Stimulated activated CD8-positive, alpha-beta memory T cell treated with anti-CD3 and anti-CD28 coated beads, Interleukin-12 subunit alpha, Interleukin-12 subunit beta, amount 100 ng/mL, for 1 hour (primary cell): ENCODE results near the gene MAMDC2.

Source experiments
- DNase-seq: peaks from one replicate; pipeline ENCODE4 v3.0.0-alpha.2; 2020; ENCODE audit warnings: low read depth

MAMDC2 gene

DNA sequence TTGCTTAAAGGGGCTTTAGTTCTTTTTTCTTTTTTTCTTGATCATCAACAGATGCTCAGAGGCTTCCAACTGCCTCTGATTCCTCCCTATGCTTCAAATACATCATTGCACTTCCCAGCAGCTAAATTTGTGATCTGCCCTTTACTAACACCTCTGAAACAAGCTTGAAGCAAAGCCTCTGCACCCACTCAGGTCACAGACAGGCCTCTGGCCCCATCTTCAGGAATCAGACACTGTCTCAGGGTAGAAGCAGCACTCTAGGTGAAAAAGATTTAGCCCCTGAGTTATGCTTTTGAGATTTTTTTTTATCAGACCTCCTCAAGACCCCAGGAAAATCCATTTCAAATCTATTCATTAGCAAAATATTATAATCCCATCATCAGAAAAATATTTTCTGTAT, 91.5 kb downstream of the MAMDC2 start:
- DNase-seq = no peak

DNA sequence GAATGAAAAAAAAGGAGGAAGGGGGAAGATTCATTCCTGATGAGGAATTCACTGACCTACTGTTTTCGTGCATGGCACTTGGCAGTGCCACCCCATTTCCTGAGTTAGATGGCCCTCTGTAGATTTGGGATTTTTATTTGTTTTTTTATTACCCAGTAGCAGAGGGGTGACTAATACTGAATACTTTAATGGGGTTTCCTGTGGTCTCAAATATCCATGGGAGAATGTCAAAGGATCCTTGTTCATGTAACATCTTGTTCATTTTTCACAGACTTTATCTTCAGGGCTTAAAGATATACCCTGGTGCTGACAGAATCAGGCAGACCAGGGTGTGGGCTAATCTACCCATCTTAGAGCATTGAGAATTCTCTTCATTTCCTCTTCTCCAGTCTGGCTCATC, 93.0 kb downstream of the MAMDC2 start:
- no peak for DNase-seq

DNA sequence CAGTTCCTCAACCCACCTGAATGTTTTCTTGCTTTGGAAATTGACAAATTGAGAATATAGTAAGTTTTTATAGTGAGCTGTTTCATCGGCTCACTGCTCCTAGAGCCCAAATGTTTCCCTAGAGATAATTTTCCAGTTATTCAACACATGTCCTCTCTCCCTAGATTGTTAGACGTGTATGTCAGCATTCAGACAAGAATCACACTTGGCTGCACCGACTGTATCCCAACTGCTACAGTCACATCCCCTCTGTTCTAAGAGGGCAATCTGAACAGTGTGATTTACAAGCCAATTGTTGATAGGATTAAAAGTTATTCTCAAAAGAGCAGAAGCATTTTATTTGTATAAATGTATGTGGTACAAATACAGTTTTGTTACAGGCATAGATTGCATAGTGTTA, 93.9 kb downstream of the MAMDC2 start:
- no peak for DNase-seq

DNA sequence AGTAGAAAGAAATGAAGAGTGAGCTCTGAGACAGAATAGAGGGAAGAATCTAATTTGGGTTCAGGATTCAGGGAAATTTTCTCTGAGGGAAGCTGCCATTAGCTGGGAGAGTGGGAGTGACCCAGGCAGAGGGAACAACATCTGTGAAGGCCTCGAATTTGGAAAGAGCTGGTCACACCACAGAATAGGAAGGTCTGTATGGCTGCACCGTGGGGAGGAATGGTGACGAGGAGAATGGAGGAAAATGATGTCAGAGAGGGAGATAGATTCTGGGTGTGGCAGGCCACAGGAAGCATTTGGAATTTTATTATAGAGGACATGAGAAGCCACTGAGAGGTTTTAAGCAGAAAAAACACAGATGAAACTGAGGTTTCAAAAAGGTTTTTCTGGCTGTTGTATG, 98.5 kb downstream of the MAMDC2 start:
- no peak for DNase-seq

DNA sequence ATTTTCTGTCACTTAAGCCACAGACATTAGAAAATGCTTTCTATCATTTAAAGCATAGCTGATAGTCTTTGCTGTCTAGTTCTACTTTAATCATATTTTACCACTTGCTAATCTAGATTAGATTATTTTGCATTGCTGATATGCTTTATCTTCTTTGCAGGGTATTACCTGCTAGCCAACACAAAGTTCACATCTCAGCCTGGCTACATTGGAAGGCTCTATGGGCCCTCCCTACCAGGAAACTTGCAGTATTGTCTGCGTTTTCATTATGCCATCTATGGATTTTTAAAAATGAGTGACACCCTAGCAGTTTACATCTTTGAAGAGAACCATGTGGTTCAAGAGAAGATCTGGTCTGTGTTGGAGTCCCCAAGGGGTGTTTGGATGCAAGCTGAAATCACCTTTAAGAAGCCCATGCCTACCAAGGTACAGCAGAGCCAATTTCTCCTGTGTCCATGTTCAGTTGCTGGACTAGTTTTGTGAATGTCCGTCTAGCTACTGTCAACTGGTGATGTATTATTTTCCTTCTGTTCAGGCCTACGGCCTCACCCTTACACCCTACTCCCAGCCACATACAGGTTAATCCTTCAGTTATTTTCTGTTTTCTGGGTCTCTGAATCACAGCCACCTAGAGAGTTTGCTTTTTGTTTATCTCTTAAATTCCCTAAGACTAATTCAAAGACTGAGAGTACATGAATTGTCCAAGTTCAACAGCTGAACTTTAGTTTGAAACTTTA, 99.9 kb downstream of the MAMDC2 start:
- no peak for DNase-seq

DNA sequence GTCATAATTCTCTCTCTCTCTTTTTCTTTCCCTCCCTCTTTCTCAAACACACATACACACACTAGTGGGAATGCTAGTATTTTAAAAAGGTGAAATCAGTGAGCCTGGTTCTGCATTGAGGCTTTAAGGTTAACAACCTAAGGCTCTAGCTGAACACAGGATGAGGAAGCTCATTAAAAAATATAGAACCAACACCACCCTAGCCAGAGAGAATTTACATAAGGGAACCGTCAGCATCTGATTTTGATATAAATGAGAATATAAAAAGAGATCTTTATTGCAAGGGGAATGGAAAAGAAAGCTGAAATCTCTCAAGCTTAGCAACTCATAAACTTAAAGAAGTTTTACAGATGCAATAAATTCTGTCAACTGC, 100.5 kb downstream of the MAMDC2 start:
- DNase-seq = no peak

DNA sequence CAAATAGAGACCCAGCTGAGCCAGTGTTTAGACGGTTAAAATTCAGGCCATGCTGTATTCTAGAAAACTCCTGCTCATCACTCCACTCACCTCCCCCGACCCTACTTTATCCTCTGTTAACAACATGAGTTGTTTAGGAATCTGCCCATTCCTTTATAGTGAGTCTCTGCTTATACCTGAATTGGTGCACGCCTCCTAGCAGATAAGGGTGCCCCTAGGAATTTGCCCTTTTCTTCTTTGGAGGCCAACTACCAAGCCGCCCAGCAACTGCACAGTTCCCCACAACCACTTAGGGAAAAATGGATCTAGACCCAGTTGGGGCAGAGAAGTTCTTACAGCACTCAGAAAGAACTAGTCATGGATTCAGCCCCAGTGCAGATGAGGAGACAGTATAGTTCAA, 102.3 kb downstream of the MAMDC2 start:
- no peak for DNase-seq

DNA sequence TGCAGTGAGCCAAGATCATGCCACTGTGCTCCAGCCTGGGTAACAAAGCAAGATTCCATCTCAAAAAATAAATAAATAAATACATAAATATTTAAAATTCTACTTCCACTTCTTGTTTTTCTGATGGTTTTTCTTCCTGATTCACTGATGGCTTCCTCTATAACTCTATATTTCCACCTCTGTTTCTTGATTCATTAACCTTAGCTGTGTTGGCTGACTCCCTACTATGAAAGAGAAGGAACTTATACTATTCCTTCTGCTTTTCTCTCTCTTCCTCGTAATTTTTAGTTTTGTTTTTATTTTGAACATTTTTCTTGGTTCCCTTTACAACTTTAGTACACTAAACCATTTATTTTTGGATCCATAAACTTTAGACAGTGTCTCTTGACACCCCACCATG, 103.5 kb downstream of the MAMDC2 start:
- no peak for DNase-seq

DNA sequence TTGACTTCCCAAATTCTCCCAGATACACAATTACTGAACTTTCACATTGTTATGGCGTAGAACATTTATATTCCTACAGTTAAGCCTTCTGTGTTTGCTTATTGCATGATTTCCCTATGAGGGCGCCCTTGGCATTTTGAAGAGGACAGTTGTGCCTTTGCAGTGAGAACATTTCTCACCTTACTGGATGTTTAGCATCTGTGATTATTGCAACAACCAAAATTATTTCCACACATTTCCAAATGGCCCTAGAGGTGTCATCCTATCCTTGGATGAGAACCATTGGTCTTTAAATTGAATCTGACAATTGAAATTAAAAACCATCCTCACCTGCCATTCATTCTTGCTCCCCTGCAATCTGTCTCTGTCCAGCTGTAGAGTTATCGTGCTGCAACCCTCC, 104.0 kb downstream of the MAMDC2 start:
- DNase-seq = no peak

DNA sequence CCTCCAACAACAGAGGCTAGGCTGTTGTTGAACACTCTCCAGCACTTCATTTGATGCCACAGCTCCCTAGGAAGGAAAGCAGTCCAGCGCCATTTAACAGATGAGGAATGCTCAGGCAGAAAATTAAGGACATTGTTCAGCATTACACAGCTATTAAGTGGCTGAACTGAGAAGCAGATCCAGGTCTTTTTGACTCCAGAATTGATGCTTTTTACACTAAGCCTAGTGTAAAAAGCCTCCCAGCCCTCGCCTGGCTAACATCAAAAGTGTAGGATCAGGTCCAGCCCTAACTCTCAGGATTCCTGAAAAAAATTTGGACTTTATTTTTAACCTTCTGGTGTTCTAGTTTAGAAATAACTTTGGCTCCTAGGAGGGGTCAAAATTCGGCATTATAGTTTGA, 108.7 kb downstream of the MAMDC2 start:
- no peak for DNase-seq

DNA sequence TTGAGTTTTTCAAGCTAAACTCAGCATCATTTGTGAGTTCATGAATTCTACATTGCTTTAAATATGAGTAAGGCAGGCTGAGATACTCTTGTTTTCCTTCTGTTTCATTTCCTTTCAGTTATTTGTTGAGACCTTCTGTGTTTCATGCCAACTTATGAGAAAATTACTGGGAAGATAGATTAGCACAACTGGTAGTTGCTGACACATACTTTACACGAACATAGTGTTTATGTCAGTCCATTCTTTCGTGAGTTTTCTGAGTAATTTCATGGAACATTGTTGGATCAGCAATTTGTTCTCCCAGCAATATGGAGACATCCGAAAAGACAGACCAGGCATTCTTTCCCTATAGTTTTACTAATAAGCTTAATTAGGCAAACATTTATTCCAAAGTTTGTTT, 113.1 kb downstream of the MAMDC2 start:
- no peak for DNase-seq

DNA sequence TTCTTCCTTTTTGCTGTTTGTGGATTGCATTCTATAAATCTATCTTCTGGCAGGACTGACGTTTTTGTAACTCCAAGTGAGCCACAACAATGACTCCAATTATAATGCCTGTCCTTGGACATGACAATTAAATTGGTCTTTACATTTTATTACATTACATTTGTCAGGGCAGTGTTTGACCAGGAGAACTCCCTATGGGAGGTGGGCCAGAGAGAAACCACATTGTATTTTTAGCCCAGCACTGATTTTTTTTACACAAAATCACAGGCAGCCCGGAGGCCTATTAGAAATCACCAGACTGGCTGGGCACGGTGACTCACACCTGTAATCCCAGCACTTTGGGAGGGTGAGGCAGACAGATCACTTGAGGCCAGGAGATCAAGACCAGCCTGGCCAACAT, 116.0 kb downstream of the MAMDC2 start:
- no peak for DNase-seq

DNA sequence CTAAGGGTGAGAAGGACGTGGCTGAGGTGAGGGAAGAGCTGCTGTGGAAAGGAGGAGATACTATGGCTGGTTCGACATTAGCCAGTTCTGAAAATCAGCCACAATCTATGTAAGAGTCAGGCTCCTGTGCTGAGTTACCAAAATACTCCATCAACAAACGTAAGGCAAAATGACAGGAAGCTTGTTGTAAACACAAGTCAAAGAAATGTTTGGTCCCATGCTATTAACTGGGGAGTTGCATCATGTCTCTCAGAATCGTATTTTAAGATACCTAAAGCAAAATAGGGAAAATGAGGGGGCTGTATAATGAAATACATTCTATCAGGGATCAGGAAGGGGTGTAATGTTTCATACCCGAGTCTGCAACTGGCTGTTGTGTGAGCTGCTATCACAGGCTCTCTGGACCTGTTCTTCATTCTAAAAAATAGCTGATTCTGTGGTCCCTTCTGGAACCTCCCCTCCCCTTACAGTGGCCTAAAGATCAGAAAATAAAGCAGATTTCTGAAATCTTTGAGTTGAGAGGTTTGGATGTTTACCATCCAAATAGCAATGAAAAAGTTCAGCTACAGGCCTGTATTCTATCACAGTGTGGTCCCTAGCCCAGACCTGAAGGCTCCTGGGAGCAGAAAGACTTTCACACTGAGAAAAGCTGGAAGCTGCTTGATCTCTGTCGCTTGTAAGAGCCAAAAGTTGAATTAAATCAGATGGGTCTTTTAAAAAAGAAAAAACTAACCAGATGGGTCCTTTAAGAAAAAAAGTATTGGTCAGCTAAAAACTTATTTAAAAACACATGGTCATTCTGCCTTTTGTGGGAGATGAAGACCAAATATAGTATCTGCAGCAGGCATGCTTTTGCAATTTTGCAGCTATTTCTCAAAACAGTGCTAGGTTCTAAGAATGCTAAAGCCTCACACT, 117.3 kb downstream of the MAMDC2 start:
- DNase-seq = no peak

DNA sequence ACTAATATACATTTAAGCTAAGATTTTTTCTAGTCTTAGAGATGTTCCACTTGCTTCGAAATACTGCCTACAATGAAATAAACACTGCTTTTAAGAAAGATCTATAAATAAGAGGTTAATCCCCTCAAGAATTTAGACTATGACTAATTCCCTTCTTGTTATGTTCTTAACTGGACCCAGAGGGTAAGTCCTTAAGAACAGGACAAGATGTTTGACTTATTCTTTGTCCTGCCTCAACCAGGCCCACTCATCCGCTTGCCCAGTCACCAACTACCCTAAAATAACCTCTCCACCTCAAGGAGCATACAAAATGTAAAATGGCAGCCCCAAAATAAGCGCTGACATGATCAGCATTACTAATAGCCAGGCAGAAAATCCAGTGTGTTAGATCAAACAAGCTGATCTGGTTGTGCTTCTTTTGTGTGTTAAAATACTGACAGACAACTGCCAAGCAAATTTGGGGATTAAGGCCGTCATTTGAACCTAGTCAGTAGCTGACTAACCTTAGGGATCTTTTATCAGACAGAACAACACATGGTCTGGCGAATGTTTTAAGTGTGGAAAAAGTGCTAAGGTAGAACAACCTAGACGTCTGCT, 121.5 kb downstream of the MAMDC2 start:
- DNase-seq = no peak

DNA sequence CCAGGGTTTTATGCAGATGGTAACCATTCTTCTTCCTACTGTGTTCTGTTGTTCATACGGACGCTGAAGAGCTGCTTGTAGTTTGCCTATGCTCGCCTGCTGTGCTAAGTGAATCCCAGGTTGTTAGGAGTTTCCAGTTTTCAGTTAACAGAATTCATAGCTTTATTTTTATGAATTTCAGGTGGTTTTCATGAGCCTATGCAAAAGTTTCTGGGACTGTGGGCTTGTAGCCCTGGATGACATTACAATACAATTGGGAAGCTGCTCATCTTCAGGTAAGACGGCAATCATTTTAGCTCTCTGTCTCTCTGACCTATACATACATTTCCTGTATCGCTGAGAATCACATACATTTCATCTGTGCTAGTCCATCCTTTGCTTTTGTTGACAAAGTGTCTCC, 124.9 kb downstream of the MAMDC2 start:
- no peak for DNase-seq

DNA sequence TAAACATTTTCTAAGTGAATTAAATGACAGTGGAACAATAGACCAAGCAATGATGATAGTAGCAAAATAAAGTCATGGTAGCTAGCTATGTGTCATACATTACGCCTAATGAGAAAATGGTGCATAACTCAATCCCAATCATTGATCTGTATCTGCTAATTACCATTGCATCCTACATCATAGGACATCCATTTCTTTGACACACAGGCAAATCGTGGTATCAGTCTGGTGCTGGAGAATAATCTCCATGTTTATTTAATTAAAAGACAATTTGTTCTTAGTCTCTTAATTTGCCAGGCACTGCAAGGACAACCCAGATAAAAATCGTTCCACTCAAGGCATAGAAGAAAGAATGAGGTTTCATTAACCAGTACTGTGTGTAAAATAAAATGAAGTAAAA, 125.6 kb downstream of the MAMDC2 start:
- no peak for DNase-seq

DNA sequence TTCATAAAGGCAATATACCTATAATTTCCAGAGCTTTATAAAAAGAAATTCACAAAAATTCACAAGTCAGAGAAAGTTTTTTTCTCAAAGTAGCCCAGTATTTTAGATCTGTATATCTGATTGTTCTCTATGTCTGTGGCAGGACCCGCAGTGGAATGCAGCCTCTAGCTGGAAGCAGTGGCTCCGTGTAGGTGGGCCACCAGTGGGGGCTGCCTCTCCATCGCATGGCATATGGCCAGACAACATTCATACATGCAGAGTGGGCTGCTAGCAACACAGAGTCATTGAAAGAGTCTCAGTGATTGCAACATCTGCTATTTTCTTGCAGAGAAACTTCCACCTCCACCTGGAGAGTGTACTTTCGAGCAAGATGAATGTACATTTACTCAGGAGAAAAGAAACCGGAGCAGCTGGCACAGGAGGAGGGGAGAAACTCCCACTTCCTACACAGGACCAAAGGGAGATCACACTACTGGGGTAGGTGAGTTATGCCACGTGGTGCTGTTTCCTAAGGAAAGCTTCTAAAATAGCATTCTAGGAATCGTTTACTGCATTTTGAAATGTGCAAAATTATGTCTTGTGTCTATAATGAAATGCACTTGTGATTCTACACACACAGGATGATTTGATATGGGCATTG, 126.6 kb downstream of the MAMDC2 start:
- DNase-seq = no peak

DNA sequence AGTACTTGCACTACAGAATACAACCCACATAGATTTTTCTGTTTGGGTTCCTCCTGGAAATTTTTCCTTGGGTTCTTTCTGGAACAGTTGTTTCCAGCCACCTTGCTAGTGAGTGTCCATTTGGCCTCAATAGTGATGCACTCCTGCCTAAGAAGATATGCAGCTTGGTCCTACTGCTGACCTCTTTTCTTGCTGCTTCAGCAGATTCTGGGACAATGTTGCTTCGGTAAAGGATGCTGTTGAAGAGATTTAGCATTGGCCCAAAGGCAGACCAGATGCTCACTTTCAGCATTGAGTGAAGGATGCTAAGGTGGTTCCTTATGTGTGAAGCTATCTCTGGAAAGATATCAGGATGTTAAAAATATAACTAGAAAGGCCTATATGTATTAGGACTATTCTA, 128.9 kb downstream of the MAMDC2 start:
- DNase-seq = no peak

DNA sequence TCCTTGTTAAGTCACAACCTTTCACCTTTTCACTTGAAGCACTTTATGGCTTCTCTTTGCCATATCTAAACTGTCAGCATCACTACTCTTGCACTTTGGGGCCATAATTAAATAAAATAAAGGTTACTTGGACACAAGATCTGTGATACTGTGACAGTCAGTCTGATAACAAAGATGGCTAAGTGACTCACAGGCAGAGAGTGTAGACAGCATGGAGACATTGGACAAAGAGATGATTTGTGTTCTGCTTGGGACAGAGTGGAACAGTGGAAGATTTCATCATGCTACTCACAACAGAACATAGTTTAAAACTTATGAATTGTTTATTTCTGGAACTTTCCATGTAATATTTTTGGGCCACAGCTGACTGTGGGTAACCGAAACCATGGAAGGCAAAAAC, 133.5 kb downstream of the MAMDC2 start:
- no peak for DNase-seq

DNA sequence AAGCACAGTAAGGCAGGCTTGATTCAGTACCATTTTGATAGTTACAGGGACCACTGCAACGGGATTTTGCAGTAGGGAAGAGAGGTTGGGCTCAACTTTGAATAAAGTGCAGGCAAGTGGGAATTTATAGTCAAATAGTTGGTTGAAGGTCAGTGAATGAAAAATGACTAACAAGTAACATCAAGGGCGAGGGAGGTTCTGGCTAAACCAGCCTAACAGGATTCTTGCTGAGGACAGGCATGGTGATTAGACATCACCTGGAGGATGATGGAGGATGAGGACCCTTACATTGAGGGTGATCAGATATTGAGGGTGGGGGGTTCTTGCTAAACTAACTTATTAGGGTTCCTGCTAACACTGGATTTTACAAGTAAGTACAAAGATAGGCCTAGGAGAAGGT, 149.1 kb downstream of the MAMDC2 start:
- DNase-seq = no peak

DNA sequence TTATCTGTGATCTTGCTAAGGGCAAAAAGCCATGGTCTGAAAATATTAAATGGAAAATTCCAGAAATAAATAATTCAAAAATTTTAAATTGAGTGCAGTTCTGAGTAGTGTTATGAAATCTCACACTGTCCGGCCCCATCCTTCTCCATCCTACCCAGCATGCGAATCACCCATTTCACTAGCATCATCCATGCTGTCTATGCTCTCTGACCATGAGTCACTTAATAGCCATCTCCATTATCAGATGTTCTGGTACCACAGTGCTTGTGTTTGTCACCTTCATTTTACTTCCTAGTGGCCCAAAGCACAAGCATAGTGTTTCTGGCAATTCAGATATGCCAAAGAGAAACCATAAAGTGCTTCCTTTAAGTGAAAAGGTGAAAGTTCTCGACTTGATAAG, 151.8 kb downstream of the MAMDC2 start:
- DNase-seq = no peak

DNA sequence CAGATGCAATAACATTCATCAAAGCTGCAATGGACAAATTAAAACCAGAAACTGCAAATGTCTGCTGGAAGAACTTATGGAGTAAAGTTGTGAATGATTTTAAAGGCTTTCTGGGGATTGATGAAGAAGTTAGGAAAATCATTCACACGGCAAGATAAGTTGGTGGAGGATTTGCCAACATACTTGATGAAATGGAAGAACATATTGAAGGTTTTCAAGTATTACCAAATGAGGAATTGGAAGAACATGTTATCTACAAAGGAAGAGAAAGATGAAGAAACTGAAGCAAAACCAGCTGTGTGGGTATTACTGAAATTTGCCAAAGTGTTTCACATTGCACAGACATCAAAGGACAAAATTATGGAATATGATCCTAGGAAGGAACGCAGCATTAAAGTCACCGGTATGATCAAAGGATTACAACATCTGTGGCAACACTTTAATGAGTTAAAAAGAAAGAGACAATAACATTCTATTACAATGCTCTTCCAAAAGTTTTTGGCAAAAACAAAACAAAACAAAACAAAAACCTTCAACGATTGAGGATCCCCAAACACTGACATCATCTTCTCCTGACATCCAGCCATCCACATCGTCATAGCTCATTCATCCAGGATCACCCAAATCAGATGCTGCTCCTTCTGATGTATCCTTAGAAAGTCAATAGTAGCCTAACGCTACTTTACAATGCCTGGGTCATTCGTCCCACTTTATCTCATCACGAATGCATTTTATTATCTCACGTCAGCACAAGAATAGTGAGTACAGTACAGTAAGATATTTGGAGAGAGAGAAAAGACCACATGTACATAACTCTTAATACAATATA, 153.8 kb downstream of the MAMDC2 start:
- DNase-seq = no peak
